Pancreas (tissue), 10 donors: ENCODE measurements around the gene ANKRD31. TPM values are rescaled to one million over a fixed set of nuclear protein-coding genes. Genes with fewer than 3 reads are reported as not detected.
A peak's percentile ranks its signal among the peaks of the same experiment; 100 is the strongest.

Experiments used
- ATAC-seq, 4 donors: fragments of 200-7000 bp; cut with Tn5 transposase; one replicate each; pipeline versions ENCODE4 v1.8.0 to v1.9.1; 2020; ENCODE audit warnings: mild to moderate bottlenecking in 4 of 4, moderate library complexity in 4 of 4
- DNase-seq, 6 donors: peaks; one replicate each; pipeline ENCODE4 v3.0.0-alpha.2; 2020
- FAIRE-seq: peaks from 2 replicates; lab custom pipeline; 2012; peaks lifted over from hg19 to GRCh38; lab: Jason Lieb, UNC
- H3K27ac ChIP-seq, 4 donors: fragments of 200-600 bp; sonication (generic); 1 replicate in 3 of 4; 2 replicates in 1 of 4; pipeline versions ENCODE4 v1.5.0 to v1.8.0; 2020
- H3K27me3 ChIP-seq, 4 donors: fragments of 200-600 bp; one replicate each; pipeline ENCODE4 v1.8.0; 2021
- H3K36me3 ChIP-seq, 3 donors: fragments of 200-600 bp; sonication (generic) in 1 of 3; one replicate each; pipeline versions ENCODE4 v1.5.0 to v1.8.0; 2020 to 2021
- H3K4me1 ChIP-seq, 3 donors: fragments of 200-600 bp; one replicate each; pipeline ENCODE4 v1.8.0; 2021
- H3K4me3 ChIP-seq, 4 donors: fragments of 200-600 bp; sonication (generic) in 2 of 4; one replicate each; pipeline versions ENCODE4 v1.5.0 to v1.8.0; 2020 to 2021
- H3K9me3 ChIP-seq, 4 donors: fragments of 200-600 bp; one replicate each; pipeline ENCODE4 v1.8.0; 2021
- WGBS, 2 donors: extraction: QIAGEN DNeasy Blood & Tissue Kit; methylation state at CpG; one replicate each; pipeline ENCODE4 v1.1.7; 2013; 5-methylcytosine and 5-hydroxymethylcytosine counted together
- intact Hi-C, 3 donors: fragments of 100-400 bp; cut with DNase I; formaldehyde crosslinking; loops; one replicate each; pipeline versions ENCODE4 v1.11.1 to v1.14.2; 2022
- polyA plus RNA-seq, 2 donors: library from polyadenylated mRNA; stranded (reverse); fragments of 200-250 nt; gene quantifications; one replicate each; pipeline ENCODE4 v1.2.3, GENCODE V29; 2013
- total RNA-seq, 6 donors: library from RNA; stranded (reverse); fragmentation: NEBNext Ultra II Directional in 4 of 6; extraction: Animal tissue kit (Norgen Biotek cat#: 25700) in 4 of 6; gene quantifications; one replicate each; pipeline versions ENCODE4 v1.2.1 to v1.2.4, GENCODE V29; 2021 to 2023
- TF ChIP-seq, protein P1 (sequence below), 4 donors: fragments of 200-600 bp; sonication (generic) in 3 of 4; IDR thresholded peaks; one replicate each; pipeline versions ENCODE4 v1.5.0 to v1.8.0; 2021; ENCODE audit warnings: antibody characterized with exemption in 4 of 4
- donor health status: healthy with polysubstance abuse.
- donor health status: DM: no; HTN: no; CAD: no; lungs with moderate emphysema.
- donor health status: DM: no; HTN: no; CAD: no.
- donor health status: control.
- donor health status: control.
- donor health status: Bipolar disorder and iron deficiency.
- donor health status: DM: yes; HTN: yes; CAD: no.
- donor health status: DM: no; HTN: no; CAD: no.
- donor health status: DM: no; HTN: no; CAD: no.
- donor health status: DM: yes; HTN: yes; CAD: no.

ANKRD31 gene, protein sequence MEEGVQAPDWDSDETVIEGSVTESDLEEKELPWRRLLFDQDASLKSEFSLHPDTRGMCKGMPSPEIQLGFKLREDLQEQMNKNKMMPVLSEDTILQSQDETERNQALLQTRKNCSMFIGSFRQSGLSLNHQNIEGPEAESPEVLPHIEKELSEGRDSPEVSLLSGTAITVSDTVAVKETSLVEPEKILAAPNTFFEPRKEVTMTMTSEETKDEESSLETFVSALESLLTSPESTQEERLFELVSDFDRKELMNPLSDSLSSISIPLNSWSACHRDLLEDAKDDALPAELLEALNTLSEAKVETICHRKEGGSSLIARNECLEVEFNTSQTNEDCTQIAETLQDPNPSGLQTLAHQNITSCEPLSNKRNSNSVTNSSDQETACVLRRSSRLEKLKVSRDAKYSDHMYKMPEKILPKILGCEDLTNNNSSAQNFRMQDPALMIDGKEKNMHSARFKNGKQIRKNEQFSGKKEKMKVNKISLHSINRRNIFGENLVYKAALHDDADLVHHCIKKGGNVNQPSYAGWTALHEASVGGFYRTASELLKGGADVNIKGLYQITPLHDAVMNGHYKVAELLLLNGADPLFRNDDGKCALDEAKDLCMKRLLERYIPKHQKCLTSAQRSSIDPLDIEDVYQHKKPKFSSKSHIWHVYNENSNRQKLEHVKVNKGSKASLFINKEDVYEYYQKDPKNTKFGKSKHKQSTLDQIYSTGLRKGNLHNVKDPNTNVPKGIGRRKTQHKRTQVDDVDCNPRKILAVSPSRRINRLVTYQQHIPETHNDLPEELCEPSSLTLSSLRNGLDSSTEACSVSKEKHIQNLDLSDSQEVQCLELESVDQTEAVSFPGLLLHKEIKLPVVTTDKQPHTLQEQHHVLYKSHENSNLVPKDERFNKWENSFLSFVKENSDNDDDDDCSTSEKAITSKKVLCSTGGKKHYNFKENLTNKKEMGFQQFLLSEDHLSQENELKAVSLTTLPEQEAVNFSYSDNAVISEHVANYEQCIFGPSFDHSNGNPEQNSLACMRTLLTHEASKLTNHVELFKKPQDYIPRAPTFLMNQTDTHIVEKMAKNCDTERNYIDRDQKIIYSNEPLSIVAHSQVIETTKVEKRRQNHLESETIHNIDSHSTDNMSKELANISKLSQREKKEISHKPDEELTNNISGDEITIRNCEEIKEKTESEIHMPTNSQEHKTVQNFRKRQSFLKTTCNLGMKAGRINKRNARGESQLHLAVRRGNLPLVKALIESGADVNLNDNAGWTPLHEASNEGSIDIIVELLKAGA (N-terminal part only)
- under 1 TPM; 0.16 to 0.28 (median 0.21) TPM for total RNA-seq
- polyA plus RNA-seq = under 1 TPM; 0.08 to 0.12 TPM

DNA sequence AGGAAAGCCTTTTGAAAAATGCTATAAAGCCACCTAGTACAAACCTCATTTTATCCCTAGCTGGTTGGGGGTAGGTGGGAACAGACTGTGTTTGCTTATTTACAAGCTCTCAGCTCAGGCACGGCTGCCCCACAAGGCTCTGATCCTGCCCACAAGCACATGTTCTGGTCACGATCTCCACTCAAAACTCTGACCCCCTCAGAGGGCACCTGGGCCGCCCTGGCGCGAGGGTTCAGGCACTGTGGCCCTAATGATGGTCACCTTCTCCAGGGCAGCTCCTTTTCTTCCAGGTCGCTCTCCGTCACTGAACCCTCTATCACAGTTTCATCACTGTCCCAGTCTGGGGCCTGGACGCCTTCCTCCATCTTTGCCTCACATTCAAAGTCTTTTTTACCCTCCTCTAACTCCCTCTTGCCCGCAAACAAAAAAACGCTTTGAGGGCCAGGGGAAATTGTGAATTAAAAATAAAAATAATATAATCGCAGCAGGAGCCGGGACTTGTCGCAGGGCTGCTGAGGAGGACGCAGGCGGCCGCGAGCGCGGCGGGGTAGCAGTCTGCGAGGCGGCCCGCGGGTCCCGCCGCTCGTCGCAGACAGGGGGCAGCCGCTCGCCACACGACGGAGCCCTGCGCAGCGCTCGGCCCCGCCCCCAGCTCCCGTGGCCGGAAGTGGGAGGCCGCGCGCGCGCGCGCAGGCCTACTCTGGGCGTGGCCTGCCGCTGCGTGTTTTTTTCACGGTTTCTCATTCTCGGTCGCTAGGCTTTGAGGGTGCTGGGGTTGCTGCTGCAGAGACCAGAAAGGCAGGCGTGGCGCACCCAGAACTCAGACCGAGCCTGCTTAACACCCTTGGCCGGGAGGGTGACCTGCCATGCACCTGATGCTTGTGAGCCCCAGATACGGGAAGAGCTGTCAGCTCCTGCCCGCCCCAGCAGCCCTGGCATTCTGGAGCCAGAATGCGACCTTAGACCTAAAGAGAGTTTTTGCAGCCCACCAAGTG is at the start of gene ANKRD31:
TSS of gene ANKRD31 (minus strand) at position 557 of the 995 bp plus-strand sequence. CDS start at position 365, 192 bp downstream.
- intact Hi-C loops = no loop called here
- Histone ChIP-seq H3K27me3 (no peaks in the 10 kb centered on the region), H3K27ac (peak within 1 kb of the TSS; percentile 48 to 72 (median 56)), H3K9me3 (no peaks in the 10 kb centered on the region), H3K4me3 (peak within 1 kb of the TSS; percentile 38 to 63 (median 55)), H3K36me3 (no peaks in the 10 kb centered on the region), H3K4me1 (peaks cover 0 to 5% (median 0%) of the 10 kb centered on the region in 3 donors)
- TF ChIP-seq, protein P1, sequence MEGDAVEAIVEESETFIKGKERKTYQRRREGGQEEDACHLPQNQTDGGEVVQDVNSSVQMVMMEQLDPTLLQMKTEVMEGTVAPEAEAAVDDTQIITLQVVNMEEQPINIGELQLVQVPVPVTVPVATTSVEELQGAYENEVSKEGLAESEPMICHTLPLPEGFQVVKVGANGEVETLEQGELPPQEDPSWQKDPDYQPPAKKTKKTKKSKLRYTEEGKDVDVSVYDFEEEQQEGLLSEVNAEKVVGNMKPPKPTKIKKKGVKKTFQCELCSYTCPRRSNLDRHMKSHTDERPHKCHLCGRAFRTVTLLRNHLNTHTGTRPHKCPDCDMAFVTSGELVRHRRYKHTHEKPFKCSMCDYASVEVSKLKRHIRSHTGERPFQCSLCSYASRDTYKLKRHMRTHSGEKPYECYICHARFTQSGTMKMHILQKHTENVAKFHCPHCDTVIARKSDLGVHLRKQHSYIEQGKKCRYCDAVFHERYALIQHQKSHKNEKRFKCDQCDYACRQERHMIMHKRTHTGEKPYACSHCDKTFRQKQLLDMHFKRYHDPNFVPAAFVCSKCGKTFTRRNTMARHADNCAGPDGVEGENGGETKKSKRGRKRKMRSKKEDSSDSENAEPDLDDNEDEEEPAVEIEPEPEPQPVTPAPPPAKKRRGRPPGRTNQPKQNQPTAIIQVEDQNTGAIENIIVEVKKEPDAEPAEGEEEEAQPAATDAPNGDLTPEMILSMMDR (IDR thresholded peaks at IDR 0.05) = peak; percentile 86 to 90 (median 89)
- ATAC-seq (peak; percentile 100), FAIRE-seq (no peak), DNase-seq (peak; percentile 80 to 96 (median 90))
- 1 to 2% methylated on average over 58 of the region's 58 CpGs for WGBS, 2 donors

DNA sequence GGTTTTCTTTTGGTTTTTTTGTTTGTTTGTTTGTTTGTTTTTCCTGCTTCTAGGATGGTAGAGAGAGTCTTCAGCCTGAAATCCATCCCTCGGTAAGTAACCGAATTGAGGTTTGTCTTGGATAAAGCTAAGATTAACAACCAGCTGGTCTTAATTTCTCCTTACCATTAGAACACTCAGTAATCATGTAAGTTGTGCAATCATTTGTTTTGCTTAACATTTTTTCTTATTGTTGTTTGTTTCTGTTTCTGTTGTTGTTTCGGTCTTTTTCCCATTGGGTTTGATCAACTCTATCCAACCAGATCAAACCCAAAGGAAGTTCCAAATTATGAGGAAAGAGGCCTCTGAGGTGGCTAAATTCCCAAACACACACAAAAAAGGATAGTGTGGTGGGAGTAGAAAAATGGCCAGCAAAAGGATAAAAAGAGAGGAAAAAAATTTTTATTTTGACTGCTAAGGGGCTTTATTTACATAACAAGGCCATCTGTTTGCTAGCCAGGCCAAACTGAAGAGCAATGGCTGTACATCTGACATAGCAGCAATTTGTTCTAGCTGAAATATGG is 49.6 kb upstream of the ANKRD31 start:
- DNase-seq (no peak), ATAC-seq (no peak), FAIRE-seq (no peak)
- TF ChIP-seq, protein P1 (IDR thresholded peaks at IDR 0.05) = no peak
- H3K36me3 ChIP-seq = no peaks in the 10 kb centered on the region
- no peak overlapping the region for H3K4me3 ChIP-seq
- 67 to 77% methylated on average over 3 of the region's 3 CpGs for WGBS, 2 donors
- intact Hi-C loops = no loop called here
- H3K27me3 ChIP-seq = no peaks in the 10 kb centered on the region
- no peaks in the 10 kb centered on the region for H3K4me1 ChIP-seq
- H3K27ac ChIP-seq = no peak overlapping the region
- no peaks in the 10 kb centered on the region for H3K9me3 ChIP-seq

DNA sequence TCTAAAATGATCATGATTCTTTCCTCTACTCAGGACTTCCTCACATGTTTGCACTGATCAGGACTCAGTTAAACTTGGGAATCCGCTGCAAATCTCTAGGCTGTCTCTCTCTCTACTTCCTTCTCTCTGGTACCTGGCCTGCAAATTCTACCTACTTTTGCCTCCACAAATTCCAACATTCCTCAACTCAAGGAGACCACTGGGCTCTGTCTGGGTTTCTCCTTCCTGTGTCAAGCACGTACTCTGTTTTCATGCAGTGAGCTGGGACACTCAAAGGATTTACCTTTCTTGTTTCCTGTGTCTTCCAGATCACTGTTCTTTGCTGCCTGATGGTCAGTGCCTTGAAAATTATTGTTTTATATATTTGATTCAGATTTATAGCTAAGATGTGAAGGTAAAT is 45.9 kb upstream of the ANKRD31 start:
- Histone ChIP-seq H3K27me3 (no peaks in the 10 kb centered on the region), H3K4me3 (no peak overlapping the region), H3K36me3 (no peaks in the 10 kb centered on the region), H3K4me1 (no peaks in the 10 kb centered on the region), H3K27ac (no peak overlapping the region), H3K9me3 (no peaks in the 10 kb centered on the region)
- ATAC-seq (no peak), FAIRE-seq (no peak), DNase-seq (no peak)
- TF ChIP-seq, protein P1 (IDR thresholded peaks at IDR 0.05) = no peak
- intact Hi-C loops = no loop called here
- 84 to 86% methylated on average over 2 of the region's 2 CpGs for WGBS, 2 donors
